H1 (cell line): ENCODE measurements around the gene WNT1. TPM values are rescaled to one million over a fixed set of nuclear protein-coding genes. Genes with fewer than 3 reads are reported as not detected.
A peak's percentile ranks its signal among the peaks of the same experiment; 100 is the strongest.

Experiments
- ASH2L ChIP-seq: fragments of 200-600, 300-600 bp; sonication (generic); IDR thresholded peaks from one replicate; pipeline ENCODE4 v1.7.1; 2017; ENCODE audit warnings: low read length
- ATF2 ChIP-seq: IDR thresholded peaks from 2 replicates; pipeline ENCODE4 v1.6.1; 2012; ENCODE audit warnings: low read length, inconsistent platforms
- ATF3 ChIP-seq: IDR thresholded peaks from 2 replicates; pipeline ENCODE4 v1.6.1; 2011; ENCODE audit warnings: low read depth, mild to moderate bottlenecking, low read length; ENCODE audit not compliant: insufficient read depth
- CHD1 ChIP-seq: IDR thresholded peaks from 2 replicates; pipeline ENCODE4 v1.6.1; 2012; ENCODE audit warnings: low read depth, low read length, improper control_type of control experiment
- CREB1 ChIP-seq: IDR thresholded peaks from 2 replicates; pipeline ENCODE4 v1.6.1; 2012; ENCODE audit warnings: inconsistent platforms
- EGR1 ChIP-seq: IDR thresholded peaks from 2 replicates; pipeline ENCODE4 v1.6.1; 2011; ENCODE audit warnings: low read depth, low read length, borderline replicate concordance
- EZH2 ChIP-seq: fragments of 200-600 bp; sonication (generic); IDR thresholded peaks from 2 replicates; pipeline ENCODE4 v1.7.1; 2012; ENCODE audit warnings: low read depth, mild to moderate bottlenecking, moderate library complexity, low read length, inconsistent platforms; ENCODE audit not compliant: severe bottlenecking
- HDAC2 ChIP-seq, 2 experiments: fragments of 300-600 bp in 1 of 2; sonication (generic) in 1 of 2; IDR thresholded peaks; 2 replicates each; pipeline ENCODE4 v1.6.1; 2011 to 2012; ENCODE audit warnings: low read depth in 2 of 2, low read length in 2 of 2, mild to moderate bottlenecking in 2 of 2, moderate library complexity in 2 of 2, borderline replicate concordance in 1 of 2, inconsistent platforms in 1 of 2
- HDAC6 ChIP-seq: IDR thresholded peaks from one replicate; pipeline ENCODE4 v1.7.1; 2012; ENCODE audit warnings: low read depth, mild to moderate bottlenecking, inconsistent platforms, low read length, moderate library complexity
- JUN ChIP-seq: IDR thresholded peaks from 2 replicates; pipeline ENCODE4 v1.6.1; 2011; ENCODE audit warnings: low read depth, mild to moderate bottlenecking, improper control_type of control experiment, low read length
- KDM1A ChIP-seq: fragments of 200-600, 300-600 bp; sonication (generic); IDR thresholded peaks from 2 replicates; pipeline ENCODE4 v1.7.1; 2016; ENCODE audit warnings: mild to moderate bottlenecking, low read length, borderline replicate concordance
- MAFK ChIP-seq: IDR thresholded peaks from 2 replicates; pipeline ENCODE4 v1.6.1; 2012; ENCODE audit warnings: low read depth, mild to moderate bottlenecking, improper control_type of control experiment, low read length
- NANOG ChIP-seq: IDR thresholded peaks from 2 replicates; pipeline ENCODE4 v1.6.1; 2011; ENCODE audit warnings: low read length, low read depth, mild to moderate bottlenecking, inconsistent platforms; ENCODE audit not compliant: insufficient read depth, poor library complexity, severe bottlenecking
- SIN3A ChIP-seq, 2 experiments: IDR thresholded peaks in 1 of 2; conservative IDR thresholded peaks in 1 of 2; 2 replicates each; pipeline ENCODE4 v1.6.1; 2011 to 2012; ENCODE audit warnings: low read length in 2 of 2, improper control_type of control experiment in 1 of 2, low read depth in 1 of 2, mild to moderate bottlenecking in 1 of 2
- SIRT6 ChIP-seq: IDR thresholded peaks from one replicate; pipeline ENCODE4 v1.7.1; 2012; ENCODE audit warnings: low read length, inconsistent platforms
- SP2 ChIP-seq: IDR thresholded peaks from 2 replicates; pipeline ENCODE4 v1.6.1; 2012; ENCODE audit warnings: mild to moderate bottlenecking, low read length, inconsistent platforms
- SRF ChIP-seq: IDR thresholded peaks from 2 replicates; pipeline ENCODE4 v1.6.1; 2011; ENCODE audit warnings: mild to moderate bottlenecking, low read depth, low read length, moderate library complexity
- TAF1 ChIP-seq: IDR thresholded peaks from 2 replicates; pipeline ENCODE4 v1.6.1; 2011; ENCODE audit warnings: mild to moderate bottlenecking, low read depth, low read length
- ZNF274 ChIP-seq: IDR thresholded peaks from 2 replicates; pipeline ENCODE4 v1.7.0; 2012; ENCODE audit warnings: low read length, borderline replicate concordance; ENCODE audit errors: extremely low read depth
- polyA plus RNA-seq, 7 experiments: library from polyadenylated mRNA; depleted of rRNA in 3 of 7; stranded (reverse) in 5 of 7; unstranded in 2 of 7; fragments of >200 nt in 5 of 7; fragments of 200-250 nt in 2 of 7; gene quantifications; 1 replicate in 5 of 7; 2 replicates in 1 of 7; 4 replicates in 1 of 7; pipeline versions ENCODE4 v1.2.1 to v1.2.3, GENCODE V29; 2011 to 2013; ENCODE audit warnings: missing spikeins in 2 of 7, mixed read lengths in 2 of 7
- total RNA-seq: library from RNA; stranded (reverse); fragmentation: NEBNext Ultra II Directional; extraction: Animal tissue kit (Norgen Biotek cat#: 25700); gene quantifications from 2 replicates; pipeline ENCODE4 v1.2.1, GENCODE V29; 2021

Gene WNT1
- total and polyA plus RNA-seq, 2 of the 8 experiments (the other 6 are each of a cell fraction or from before 2014, with no cell fraction given), result not detected

- TF ChIP-seq MAFK, result no peak
- no peak for TF ChIP-seq ATF2
- no peak for TF ChIP-seq HDAC6
- TF ChIP-seq TAF1, result no peak
- peak; percentile 15 for TF ChIP-seq ASH2L
- TF ChIP-seq SIN3A (conservative IDR thresholded peaks at IDR 0.05 in 1 of 2, IDR thresholded peaks at IDR 0.05 in 1 of 2; ENCODE audit: low read depth in 1 of 2, low read length in 2 of 2), result no peak
- no peak for TF ChIP-seq SP2
- no peak for TF ChIP-seq HDAC2 (IDR thresholded peaks at IDR 0.05; ENCODE audit: borderline replicate concordance in 1 of 2, low read depth in 2 of 2, low read length in 2 of 2)
- TF ChIP-seq ATF3, result no peak
- TF ChIP-seq JUN, result no peak
- no peak for TF ChIP-seq CREB1
- TF ChIP-seq NANOG, result no peak
- TF ChIP-seq SIRT6, result no peak
- no peak for TF ChIP-seq ZNF274
- TF ChIP-seq KDM1A, result no peak
- TF ChIP-seq EGR1, result no peak
- no peak for TF ChIP-seq SRF
- TF ChIP-seq EZH2, result peak; percentile 92
- no peak for TF ChIP-seq CHD1
These were observed 3.0 kb downstream of the WNT1 start (continued) for GRCh38 chr12:48980953-48981756.
